ENCODE data around the gene KIF22.

The KIF22 gene

GRCh38 chr16:29815032-29815721 is 24.6 kb downstream of the KIF22 start:
- H3K9ac ChIP-seq = peak overlapping the region; percentile 63; the same call in 1 of the 2 replicates
- H4K20me1 ChIP-seq (ENCODE audit: insufficient read depth) = no peaks in the 10 kb centered on the region
- no peak for TF ChIP-seq CTCF (conservative IDR thresholded peaks at IDR 0.05; ENCODE audit: low read depth, low read length)
- no peaks in the 10 kb centered on the region for H3K27me3 ChIP-seq (ENCODE audit: insufficient read depth, low read depth)
- peaks cover 27% of the 10 kb centered on the region for H3K79me2 ChIP-seq (ENCODE audit: insufficient read depth, low read depth)
- no peaks in the 10 kb centered on the region for H3K36me3 ChIP-seq (ENCODE audit: insufficient read depth)
- H3K27ac ChIP-seq = peak overlapping the region; percentile 58; the same call in 1 of the 2 replicates
- H2AFZ ChIP-seq (ENCODE audit: low read depth) = peak overlapping the region; percentile 62; the same call in 1 of the 2 replicates
- H3K4me1 ChIP-seq (ENCODE audit: low read depth, poor library complexity, severe bottlenecking) = peaks cover 60% of the 10 kb centered on the region
- H3K4me2 ChIP-seq = peak overlapping the region; percentile 77
- H3K4me3 ChIP-seq (IDR thresholded peaks at IDR 0.05; ENCODE audit: insufficient read depth, low read depth, low read length) = no peak overlapping the region

- Histone ChIP-seq H3K4me1 (ENCODE audit: low read depth, poor library complexity, severe bottlenecking) (peaks cover 59% of the 10 kb centered on the region), H3K27ac (peak within 1 kb of the TSS; percentile 58), H3K36me3 (ENCODE audit: insufficient read depth) (no peaks in the 10 kb centered on the region), H3K9ac (peak within 1 kb of the TSS; percentile 63), H3K27me3 (ENCODE audit: insufficient read depth, low read depth) (no peaks in the 10 kb centered on the region), H3K79me2 (ENCODE audit: insufficient read depth, low read depth) (peaks cover 24% of the 10 kb centered on the region), H3K4me3 (IDR thresholded peaks at IDR 0.05; ENCODE audit: insufficient read depth, low read depth, low read length) (peak within 1 kb of the TSS; percentile 17), H4K20me1 (ENCODE audit: insufficient read depth) (no peaks in the 10 kb centered on the region), H2AFZ (ENCODE audit: low read depth) (peak within 1 kb of the TSS; percentile 62), H3K4me2 (peak within 1 kb of the TSS; percentile 77)
- peak; percentile 79 for TF ChIP-seq CTCF (conservative IDR thresholded peaks at IDR 0.05; ENCODE audit: low read depth, low read length)
Measured at GRCh38 chr16:29815793-29816693, 25.5 kb downstream of the KIF22 start, which contains the start of gene PAGR1. Gene PAGR1 (plus strand): TSS chr16:29816152. CDS start chr16:29816526, 374 bp downstream.

- H2AFZ ChIP-seq (ENCODE audit: low read depth) = peak overlapping the region; percentile 62
- H3K36me3 ChIP-seq (ENCODE audit: insufficient read depth) = no peaks in the 10 kb centered on the region
- peaks cover 67% of the 10 kb centered on the region for H3K4me1 ChIP-seq (ENCODE audit: low read depth, poor library complexity, severe bottlenecking)
- H3K4me2 ChIP-seq = peak overlapping the region; percentile 77
- no peaks in the 10 kb centered on the region for H3K27me3 ChIP-seq (ENCODE audit: insufficient read depth, low read depth)
- peaks cover 24% of the 10 kb centered on the region for H3K79me2 ChIP-seq (ENCODE audit: insufficient read depth, low read depth)
- TF ChIP-seq CTCF (conservative IDR thresholded peaks at IDR 0.05; ENCODE audit: low read depth, low read length) = no peak
- H3K9ac ChIP-seq = peak overlapping the region; percentile 63
- H3K4me3 ChIP-seq (IDR thresholded peaks at IDR 0.05; ENCODE audit: insufficient read depth, low read depth, low read length) = peak overlapping the region; percentile 17
- peak overlapping the region; percentile 58 for H3K27ac ChIP-seq
- no peaks in the 10 kb centered on the region for H4K20me1 ChIP-seq (ENCODE audit: insufficient read depth)
Measured at GRCh38 chr16:29816694-29817441, 26.3 kb downstream of the KIF22 start.

- TF ChIP-seq CTCF (conservative IDR thresholded peaks at IDR 0.05; ENCODE audit: low read depth, low read length) = no peak
- no peaks in the 10 kb centered on the region for H4K20me1 ChIP-seq (ENCODE audit: insufficient read depth)
- H3K79me2 ChIP-seq (ENCODE audit: insufficient read depth, low read depth) = peaks cover 27% of the 10 kb centered on the region
- no peak overlapping the region for H3K9ac ChIP-seq
- peaks cover 66% of the 10 kb centered on the region for H3K4me1 ChIP-seq (ENCODE audit: low read depth, poor library complexity, severe bottlenecking)
- peak overlapping the region; percentile 77 for H3K4me2 ChIP-seq
- H3K27ac ChIP-seq = 0 out of 2 replicates have a peak overlapping the region, but pooled peaks have one; percentile 5
- H3K36me3 ChIP-seq (ENCODE audit: insufficient read depth) = no peaks in the 10 kb centered on the region
- no peak overlapping the region for H3K4me3 ChIP-seq (IDR thresholded peaks at IDR 0.05; ENCODE audit: insufficient read depth, low read depth, low read length)
- H2AFZ ChIP-seq (ENCODE audit: low read depth) = no peak overlapping the region
- no peaks in the 10 kb centered on the region for H3K27me3 ChIP-seq (ENCODE audit: insufficient read depth, low read depth)
Measured at GRCh38 chr16:29818082-29818481, 27.5 kb downstream of the KIF22 start.

All from KMS-11 (cell line).